Stimulated activated CD4-positive, alpha-beta T cell treated with anti-CD3 and anti-CD28 coated beads, Interleukin-1b, Interleukin-23, amount 100 ng/mL, for 48 hours (primary cell): Measurements from ENCODE around the gene PGLYRP4.
A peak's percentile ranks its signal among the peaks of the same experiment; 100 is the strongest.
"Not testable (repeated sequence)": the region's sequence is repeated elsewhere in the genome, so short reads cannot be mapped to it uniquely, and the experiment has no call there.

Experiments
- DNase-seq: peaks from one replicate; pipeline ENCODE4 v3.0.0-alpha.2; 2020

The PGLYRP4 gene

DNA sequence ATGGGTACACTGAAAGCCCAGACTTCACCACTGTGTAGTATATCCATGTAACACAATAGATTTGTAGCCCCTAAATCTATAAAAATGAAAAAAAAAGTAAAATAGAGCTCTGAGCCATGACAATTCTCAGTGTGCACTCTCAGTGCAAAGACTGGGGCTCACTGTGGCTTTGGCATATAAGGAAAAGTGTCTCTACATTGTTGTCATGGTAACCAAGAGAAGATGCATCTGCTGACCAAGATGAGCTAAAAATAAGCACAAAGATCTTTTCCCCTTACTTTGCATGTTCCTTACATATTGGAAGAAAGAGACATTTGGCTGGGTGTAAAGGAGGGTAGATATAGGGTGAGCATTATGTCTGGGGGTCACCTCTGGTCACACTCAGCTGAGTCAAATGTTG is 12.0 kb downstream of the PGLYRP4 start:
- DNase-seq, result no peak

- DNase-seq, result no peak
Measured at GRCh38 chr1:153333902-153334301, 14.7 kb downstream of the PGLYRP4 start.

DNA sequence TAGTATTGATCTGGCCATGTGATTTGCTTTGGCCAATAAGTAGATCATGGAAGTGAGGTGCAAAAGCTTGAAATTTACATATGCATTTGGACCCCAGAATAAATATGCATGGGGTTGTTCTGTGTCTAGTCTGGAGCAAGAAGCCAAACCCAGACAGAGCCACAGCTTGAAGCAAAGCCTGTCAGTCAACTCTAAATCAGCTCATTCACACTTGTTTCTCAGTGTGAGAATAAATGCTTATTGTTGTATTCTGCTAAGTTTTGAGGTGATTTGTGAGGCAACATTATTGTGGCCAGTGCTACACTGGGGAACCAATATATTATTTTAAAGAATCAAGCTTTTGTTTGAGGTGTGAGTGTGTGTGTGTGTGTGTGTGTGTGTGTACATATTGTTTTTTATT is 23.7 kb downstream of the PGLYRP4 start:
- no peak for DNase-seq

DNA sequence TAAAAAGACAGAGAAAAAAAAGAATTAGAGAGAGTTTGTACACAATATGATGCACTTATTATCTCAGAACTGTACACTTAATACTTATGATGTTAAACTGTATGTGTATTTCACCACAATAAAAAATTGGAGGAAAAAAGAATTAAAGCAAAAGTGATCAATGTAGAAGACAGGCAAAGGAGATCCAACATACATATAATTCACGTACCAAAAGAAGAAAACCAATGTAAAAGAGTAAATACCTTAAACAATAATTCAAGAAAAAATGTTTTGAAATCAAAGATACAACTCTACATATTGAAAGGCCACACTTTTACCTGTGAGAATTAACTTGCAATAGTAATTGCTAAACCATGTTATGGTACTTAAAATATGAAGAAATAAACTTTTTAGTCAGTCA is 26.1 kb downstream of the PGLYRP4 start:
- no peak for DNase-seq

DNA sequence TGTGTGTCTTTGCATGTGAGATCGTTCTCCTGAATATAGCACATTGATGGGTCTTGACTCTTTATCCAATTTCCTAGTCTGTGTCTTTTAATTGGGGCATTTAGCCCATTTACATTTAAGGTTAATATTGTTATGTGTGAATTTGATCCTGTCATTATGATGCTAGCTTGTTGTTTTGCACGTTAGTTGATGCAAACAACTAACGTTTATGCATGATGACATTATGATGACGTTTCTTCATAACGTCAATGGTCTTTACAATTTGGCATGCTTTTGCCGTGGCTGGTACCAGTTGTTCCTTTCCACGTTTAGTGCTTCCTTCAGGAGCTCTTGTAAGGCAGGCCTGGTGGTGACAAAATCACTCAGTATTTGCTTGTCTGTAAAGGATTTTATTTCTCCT is 30.5 kb downstream of the PGLYRP4 start:
- not testable (repeated sequence) for DNase-seq

DNA sequence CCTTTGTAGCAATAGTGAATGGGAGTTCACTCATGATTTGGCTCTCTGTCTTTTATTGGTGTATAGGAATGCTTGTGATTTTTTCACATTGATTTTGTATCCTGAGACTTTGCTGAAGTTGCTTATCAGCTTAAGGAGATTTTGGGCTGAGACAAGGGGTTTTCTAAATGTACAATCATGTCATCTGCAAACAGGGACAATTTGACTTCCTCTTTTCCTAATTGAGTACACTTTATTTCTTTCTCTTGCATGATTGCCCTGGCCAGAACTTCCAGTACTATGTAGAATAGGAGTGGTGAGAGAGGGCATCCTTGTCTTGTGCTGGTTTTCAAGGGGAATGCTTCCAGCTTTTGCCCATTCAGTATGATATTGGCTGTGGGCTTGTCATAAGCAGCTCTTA is 32.6 kb downstream of the PGLYRP4 start:
- DNase-seq, result not testable (repeated sequence)

DNA sequence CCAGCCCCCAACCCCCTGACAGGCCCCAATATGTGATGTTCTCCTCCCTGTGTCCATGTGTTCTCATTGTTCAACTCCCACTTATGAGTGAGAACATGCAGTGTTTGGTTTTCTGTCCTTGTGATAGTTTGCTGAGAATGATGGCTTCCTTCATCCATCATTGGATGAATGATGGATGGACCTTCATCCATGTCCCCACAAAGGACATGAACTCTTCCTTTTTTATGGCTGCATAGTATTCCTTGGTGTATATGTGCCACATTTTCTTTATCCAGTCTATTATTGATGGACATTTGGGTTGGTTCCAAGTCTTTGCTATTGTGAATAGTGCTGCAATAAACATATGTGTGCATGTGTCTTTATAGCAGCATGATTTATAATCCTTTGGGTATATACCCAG is 34.3 kb downstream of the PGLYRP4 start:
- DNase-seq, result not testable (repeated sequence)

DNA sequence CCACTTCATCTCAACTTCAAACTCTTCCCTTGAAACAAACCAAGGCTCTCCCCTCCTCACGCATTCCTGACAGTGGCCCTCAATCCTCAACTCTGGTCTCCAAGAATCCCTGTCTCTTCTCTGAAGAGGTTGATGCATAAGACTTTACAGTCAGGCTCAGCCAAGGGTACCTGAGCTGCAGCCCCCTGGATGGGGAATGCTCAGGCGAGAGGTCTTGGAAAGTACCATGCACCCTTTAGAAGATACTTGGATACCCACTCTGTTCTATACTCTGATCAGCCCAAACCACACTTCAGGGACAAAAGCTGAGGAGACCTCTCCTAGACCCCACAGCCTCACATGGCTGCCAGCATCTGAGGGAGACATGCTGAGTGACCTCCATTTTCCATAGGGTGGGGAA is 35.4 kb downstream of the PGLYRP4 start:
- no peak for DNase-seq

DNA sequence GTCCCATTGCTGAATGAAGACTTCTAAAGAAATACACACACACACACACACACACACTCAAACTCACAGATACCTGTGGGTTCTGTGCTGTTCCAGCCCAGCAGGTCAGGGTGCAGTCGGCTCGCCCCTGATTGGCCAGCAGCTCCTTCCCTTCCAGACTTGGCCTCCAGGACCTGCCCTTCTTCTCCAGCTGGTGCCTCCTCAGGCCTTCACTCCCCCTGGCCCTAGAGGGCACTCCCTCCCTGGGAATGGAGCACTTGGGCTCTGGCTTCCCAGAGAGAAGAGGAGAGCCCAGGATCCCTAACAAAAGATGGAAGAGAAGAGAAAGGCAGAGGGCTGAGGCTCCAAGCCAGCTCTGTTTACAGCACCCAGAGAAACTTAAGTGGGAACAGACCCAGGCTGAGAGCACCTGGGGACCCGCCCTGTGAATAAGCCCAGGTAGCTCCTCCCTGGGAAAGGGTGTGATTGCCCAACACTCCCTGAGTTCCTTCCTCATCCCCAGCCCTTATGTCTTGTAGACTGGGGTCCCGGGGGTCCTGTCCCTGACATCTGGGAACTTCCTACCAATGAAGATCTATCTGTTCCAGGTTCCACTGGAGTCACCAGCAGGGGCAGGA is 36.0 kb downstream of the PGLYRP4 start, which contains the start of gene PGLYRP3:
PGLYRP3 (minus strand) TSS at position 383 of the 617 bp plus-strand sequence. CDS start 2,287 bp downstream, outside the sequence.
- DNase-seq, result no peak

DNA sequence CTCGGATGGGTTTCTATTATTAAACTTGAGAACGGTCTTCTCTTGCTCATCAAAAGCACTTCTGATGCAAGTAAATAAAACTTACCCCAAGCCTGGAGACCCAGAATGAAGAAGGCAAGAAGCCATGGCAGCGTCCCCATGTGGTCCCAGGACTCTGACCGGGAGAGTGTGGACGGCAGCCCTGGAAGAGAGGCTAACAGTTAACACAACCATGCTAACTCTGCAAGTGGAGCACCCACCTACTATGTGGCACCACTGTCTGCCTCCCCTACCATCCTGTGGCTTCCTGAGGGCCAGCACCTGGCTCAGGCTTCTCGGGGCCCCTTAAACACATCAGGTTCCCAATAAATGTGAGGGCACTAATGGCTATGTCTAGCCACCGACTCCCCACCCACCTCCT is 38.1 kb downstream of the PGLYRP4 start:
- DNase-seq, result no peak

- no peak for DNase-seq
Measured at GRCh38 chr1:153309441-153309840, 39.2 kb downstream of the PGLYRP4 start.

DNA sequence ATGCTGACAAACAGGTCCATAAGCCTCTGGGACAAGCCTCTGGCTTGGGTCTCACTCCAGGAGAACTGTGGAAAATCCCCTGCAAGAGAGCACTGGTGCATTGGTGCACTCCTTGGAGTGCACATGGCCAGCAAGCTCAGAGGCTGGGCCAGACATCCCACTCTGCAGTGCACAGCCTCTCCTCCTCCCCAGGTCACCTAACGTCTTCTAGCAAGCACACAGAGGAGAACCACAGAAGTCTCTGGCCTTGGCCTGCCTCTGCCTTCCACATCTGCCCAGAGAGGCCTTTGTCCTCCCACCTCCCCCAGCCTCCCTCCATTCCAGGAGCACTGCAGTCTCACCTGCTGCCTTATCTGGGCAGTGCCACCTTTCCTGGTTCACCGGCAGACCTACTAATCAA is 40.1 kb downstream of the PGLYRP4 start:
- DNase-seq, result no peak

DNA sequence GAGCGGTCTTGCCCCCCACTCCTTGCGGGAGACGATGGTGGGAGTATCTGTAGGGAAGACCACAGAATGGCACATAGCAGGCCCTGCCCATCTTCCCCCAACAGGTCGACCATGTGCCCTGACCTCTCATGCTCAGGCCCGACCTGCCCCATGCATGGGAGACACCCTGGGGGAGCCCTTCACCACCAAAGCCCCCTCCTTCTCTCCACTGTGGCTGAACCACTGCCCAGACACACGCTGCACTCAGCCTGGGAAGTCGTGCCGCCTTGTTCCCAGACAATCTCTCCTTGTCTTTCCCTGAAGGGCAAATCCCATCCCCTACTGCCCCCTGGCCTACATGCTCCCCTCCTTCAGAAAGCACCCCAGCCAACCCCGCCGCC is 41.4 kb downstream of the PGLYRP4 start:
- DNase-seq, result no peak

DNA sequence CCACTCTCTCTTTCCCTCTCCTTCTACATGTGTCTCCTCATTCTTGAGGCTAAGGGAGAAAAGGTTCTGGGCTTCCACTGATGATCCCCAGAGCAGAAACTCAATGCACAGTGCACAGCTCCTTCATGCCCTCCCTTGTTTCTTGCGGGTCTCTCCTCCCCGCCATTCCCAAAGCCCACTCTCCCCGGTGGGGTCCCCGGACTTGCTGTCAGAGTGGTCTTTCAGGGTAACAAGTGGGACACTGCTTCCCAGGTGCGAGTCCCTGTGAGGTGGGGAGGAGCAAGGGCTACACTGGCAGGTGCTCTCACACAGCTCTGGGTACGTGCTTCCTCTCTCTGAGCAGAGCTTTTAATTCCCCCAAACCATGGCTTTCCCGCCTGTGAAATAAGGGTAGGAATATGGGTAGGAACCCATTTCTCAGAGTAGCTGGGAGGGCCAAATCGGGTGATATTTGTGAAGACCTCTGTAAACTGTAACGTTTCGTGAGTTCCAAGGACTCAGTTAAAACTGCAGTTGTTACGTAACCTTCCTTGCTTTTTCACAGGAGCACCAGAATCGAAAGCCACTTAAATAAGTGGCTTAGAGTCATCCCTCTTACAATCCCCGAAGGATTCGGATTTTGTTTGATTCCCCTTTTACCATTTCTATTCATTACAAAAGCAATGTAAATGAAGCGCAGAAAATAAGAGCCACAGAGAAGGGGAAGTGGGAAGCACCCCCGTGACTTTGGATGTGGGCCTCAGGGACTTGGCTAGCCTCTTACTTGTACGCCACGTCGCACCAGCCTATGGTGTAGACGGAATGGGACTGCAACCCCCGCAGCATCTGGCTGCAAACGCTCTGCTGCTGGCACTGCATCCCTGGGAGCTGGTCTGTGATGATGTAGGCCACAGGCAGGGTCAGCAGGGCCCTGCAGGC is 42.1 kb downstream of the PGLYRP4 start:
- DNase-seq, result no peak

DNA sequence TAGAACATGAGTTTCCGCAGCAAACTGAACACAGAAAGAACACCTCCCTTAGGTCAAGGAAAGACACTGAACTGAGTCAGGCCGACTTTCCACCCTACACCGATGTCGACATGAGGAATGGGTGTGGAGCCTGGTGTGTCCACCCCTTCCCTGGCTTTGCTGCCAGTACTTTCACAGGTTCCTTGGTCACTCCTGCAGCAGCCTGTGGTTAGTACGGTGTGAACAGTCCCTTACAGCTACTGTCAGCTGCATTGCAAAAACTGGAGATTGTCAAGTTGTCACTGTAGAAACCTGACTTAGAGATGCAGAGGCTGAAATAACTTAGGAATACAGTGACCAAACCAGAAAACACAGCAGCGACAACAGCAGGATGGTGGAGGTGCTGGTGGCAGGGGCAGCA is 43.0 kb downstream of the PGLYRP4 start:
- DNase-seq, result no peak

GRCh38 chr1:153302308-153302707 is 46.3 kb downstream of the PGLYRP4 start:
- DNase-seq, result no peak

DNA sequence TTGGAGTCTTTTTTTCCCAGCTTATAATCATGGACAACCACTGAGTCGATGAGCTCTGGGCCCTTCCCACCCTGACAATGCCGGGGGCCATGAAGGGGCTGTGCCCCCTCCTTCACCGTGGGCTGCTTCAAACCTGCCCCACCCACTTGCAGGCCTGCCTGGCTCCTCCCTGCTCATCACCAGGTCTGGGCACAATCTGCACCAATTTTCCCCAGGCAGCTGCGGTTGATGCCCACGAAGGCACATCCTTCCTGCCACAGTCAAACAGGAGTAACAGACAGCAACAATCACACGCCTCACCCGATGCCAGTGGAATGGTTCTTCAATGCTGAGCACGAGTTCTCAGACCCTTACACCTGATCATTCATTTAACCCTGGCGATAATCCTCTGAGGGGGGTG is 54.8 kb downstream of the PGLYRP4 start:
- DNase-seq, result no peak

DNA sequence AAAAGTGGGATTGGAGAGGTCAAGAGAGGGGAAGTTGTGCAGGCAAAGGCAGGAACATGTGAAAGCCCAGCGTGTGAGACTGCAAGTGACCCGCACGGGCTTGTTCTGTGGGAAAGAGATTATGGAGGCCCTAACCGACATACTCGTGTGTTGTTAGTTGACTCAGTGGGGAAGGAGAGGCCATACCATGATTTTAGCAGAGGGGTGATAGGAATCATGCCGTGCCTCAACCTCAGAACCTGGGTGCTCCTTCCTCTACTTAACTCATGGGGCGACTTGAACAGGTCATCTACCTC is 55.2 kb downstream of the PGLYRP4 start:
- no peak for DNase-seq

GRCh38 chr1:153292740-153293479 is 55.7 kb downstream of the PGLYRP4 start:
- DNase-seq, result no peak

GRCh38 chr1:153292185-153292584 is 56.5 kb downstream of the PGLYRP4 start:
- no peak for DNase-seq

DNA sequence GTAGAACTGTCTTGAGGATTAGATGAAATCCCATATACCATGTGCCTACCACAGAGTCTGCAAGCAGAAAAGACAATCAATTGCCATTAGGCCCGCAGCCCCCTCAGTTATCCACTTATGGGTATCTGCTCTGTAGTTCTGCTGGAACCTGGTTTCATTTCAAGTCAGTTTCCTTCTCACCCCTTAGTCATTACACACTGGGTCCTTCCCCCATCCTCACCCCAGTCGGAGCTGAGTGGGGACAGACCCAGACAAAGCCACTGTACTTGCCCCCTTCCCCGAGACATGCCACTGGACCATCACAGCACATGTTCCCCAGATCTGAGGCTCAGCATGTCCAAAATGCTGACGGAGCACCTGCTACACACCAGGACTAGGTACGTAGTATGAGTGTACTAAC is 57.1 kb downstream of the PGLYRP4 start:
- DNase-seq, result no peak

DNA sequence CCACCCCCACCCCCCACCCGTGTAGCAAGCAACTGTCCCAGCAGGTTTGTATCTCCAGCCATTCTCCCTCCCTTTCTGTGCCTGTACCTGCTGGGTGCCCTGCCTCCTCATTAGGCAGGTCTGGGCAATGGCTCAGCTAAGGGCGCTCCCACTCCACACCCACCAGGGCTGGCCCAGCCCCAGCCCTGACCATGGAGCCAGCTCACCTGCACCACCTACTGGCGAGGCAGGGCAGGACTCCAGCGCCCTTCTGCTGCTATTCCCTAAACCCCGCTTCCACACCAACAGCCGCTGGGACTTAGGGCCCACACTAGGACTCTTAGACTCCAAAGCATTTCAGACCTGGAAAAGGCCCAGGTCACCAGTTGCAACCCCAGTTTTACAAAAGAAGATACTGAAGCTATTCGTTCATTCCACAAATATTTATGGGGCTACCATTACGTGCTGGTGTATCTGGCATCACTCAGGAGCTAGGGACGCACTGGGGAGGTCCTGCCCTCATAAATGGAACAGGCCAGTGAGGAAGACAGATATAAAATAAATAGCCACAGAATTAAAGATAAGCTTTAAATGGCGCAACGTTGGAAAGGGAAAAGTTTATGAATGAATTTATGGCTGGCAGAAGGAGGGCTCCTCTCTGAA is 59.9 kb downstream of the PGLYRP4 start:
- peak; percentile 18 for DNase-seq
